Urinary bladder (tissue), 4 donors: Measurements from ENCODE around the gene MTHFS. TPM values are rescaled to one million over a fixed set of nuclear protein-coding genes. Genes with fewer than 3 reads are reported as not detected.
A peak's percentile ranks its signal among the peaks of the same experiment; 100 is the strongest.

Experiments used
- DNase-seq: peaks from one replicate; pipeline ENCODE4 v3.0.0-alpha.2; 2015; ENCODE audit errors: extremely low spot score
- H3K27ac ChIP-seq: one replicate; pipeline ENCODE4 v1.5.1; 2013; ENCODE audit warnings: low read depth, mild to moderate bottlenecking, moderate library complexity
- H3K36me3 ChIP-seq: one replicate; pipeline ENCODE4 v1.6.1; 2013; ENCODE audit warnings: mild to moderate bottlenecking, moderate library complexity; ENCODE audit not compliant: insufficient read depth
- H3K4me1 ChIP-seq: one replicate; pipeline ENCODE4 v1.6.1; 2013; ENCODE audit warnings: mild to moderate bottlenecking, moderate library complexity; ENCODE audit not compliant: insufficient read depth
- H3K4me3 ChIP-seq: one replicate; pipeline ENCODE4 v1.5.1; 2013; ENCODE audit warnings: low read depth, low read length
- WGBS: extraction: QIAGEN DNeasy Blood & Tissue Kit; methylation state at CpG from one replicate; pipeline ENCODE4 v1.1.7; 2013; 5-methylcytosine and 5-hydroxymethylcytosine counted together
- polyA plus RNA-seq: library from polyadenylated mRNA; stranded (reverse); fragments of 200-250 nt; gene quantifications from one replicate; pipeline ENCODE4 v1.2.3, GENCODE V29; 2013
- small RNA-seq: library from RNA; depleted of rRNA; stranded (forward); fragments of <200 nt; gene quantifications from one replicate; pipeline ENCODE3, GENCODE V24; 2014
- total RNA-seq: library from RNA; depleted of rRNA; stranded (reverse); fragments of >200 nt; gene quantifications from one replicate; pipeline ENCODE4 v1.2.3, GENCODE V29; 2014
- donor health status: healthy with polysubstance abuse.
- donor health status: healthy.

MTHFS gene
- total and polyA plus RNA-seq, 2 donors = 10.7 to 36.2 TPM

- peak; percentile 25 for DNase-seq
- Histone ChIP-seq H3K27ac (no peak overlapping the region), H3K4me3 (no peak overlapping the region), H3K4me1 (no peaks in the 10 kb centered on the region), H3K36me3 (no peaks in the 10 kb centered on the region)
- whole genome bisulfite sequencing = 37% methylated on average over 15 of the region's 15 CpGs
Observed at GRCh38 chr15:79811406-79812405, 85.1 kb downstream of the MTHFS start.

GRCh38 chr15:79804838-79805237 lies 92.0 kb downstream of the MTHFS start:
- no peaks in the 10 kb centered on the region for H3K36me3 ChIP-seq
- 94% methylated on average over 2 of the region's 2 CpGs for WGBS
- no peak overlapping the region for H3K27ac ChIP-seq
- H3K4me3 ChIP-seq = no peak overlapping the region
- DNase-seq = no peak
- H3K4me1 ChIP-seq = no peaks in the 10 kb centered on the region

GRCh38 chr15:79798311-79798710 lies 98.5 kb downstream of the MTHFS start:
- DNase-seq = no peak
- H3K27ac ChIP-seq = no peak overlapping the region
- no peaks in the 10 kb centered on the region for H3K4me1 ChIP-seq
- 64% methylated on average over 2 of the region's 2 CpGs for WGBS
- H3K36me3 ChIP-seq = no peaks in the 10 kb centered on the region
- no peak overlapping the region for H3K4me3 ChIP-seq

Small RNA genes lying within 50 kb of the gene (small RNA-seq; reads per million reads assigned to genes)
- not detected for gene RNU6-667P

Other genes with a start within 250 kb of the MTHFS start
- 2.3 TPM for gene BCL2A1, start 74.2 kb upstream of the MTHFS start, total RNA-seq
- gene BCL2A1, start 74.2 kb upstream of the MTHFS start, polyA plus RNA-seq = 1.8 TPM
- 164 TPM for gene ZFAND6, start 162.7 kb upstream of the MTHFS start, total RNA-seq
- gene ZFAND6, start 162.7 kb upstream of the MTHFS start, polyA plus RNA-seq = 69.1 TPM